CD4-positive, alpha-beta memory T cell (primary cell): ENCODE measurements around the gene TP53BP2. TPM values are rescaled to one million over a fixed set of nuclear protein-coding genes. Genes with fewer than 3 reads are reported as not detected.

Experiments used
- CTCF ChIA-PET: fragments of 350-600 bp; sonication (Branson Sonifier 250); formaldehyde crosslinking; loops from one replicate; lab custom pipeline; 2021; ENCODE audit warnings: inconsistent platforms; ENCODE audit not compliant: partially characterized antibody; lab: Charles Lee
- POLR2A ChIA-PET: fragments of 350-600 bp; sonication (Branson Sonifier 250); formaldehyde crosslinking; loops from one replicate; lab custom pipeline; 2021; ENCODE audit not compliant: partially characterized antibody; lab: Charles Lee
- DNase-seq, 5 donors: peaks; one replicate each; pipeline versions ENCODE4 v3.0.0 to v3.0.0-alpha.2; 2020 to 2022; ENCODE audit warnings: mixed read lengths in 1 of 5
- H3K27ac ChIP-seq: one replicate; pipeline ENCODE4 v1.7.0; 2013; ENCODE audit warnings: low read depth, low read length
- H3K27me3 ChIP-seq: 2 replicates; pipeline ENCODE4 v1.7.0; 2013; ENCODE audit warnings: mild to moderate bottlenecking, low read length, moderate library complexity; ENCODE audit not compliant: insufficient read depth
- H3K36me3 ChIP-seq: 2 replicates; pipeline ENCODE4 v1.7.0; 2013; ENCODE audit warnings: mild to moderate bottlenecking, low read length, moderate library complexity; ENCODE audit not compliant: insufficient read depth
- H3K4me1 ChIP-seq: 2 replicates; pipeline ENCODE4 v1.7.0; 2013; ENCODE audit warnings: mild to moderate bottlenecking, low read length, moderate library complexity; ENCODE audit not compliant: insufficient read depth
- H3K4me3 ChIP-seq, 2 donors: one replicate each; pipeline ENCODE4 v1.7.0; 2013; ENCODE audit warnings: low read length in 2 of 2, mild to moderate bottlenecking in 1 of 2
- H3K9me3 ChIP-seq, 2 donors: one replicate each; pipeline ENCODE4 v1.7.0; 2013; ENCODE audit warnings: low read length in 2 of 2, control low read depth in 1 of 2; ENCODE audit not compliant: control insufficient read depth in 1 of 2
- H3K27ac Mint-ChIP-seq, 7 donors: one replicate each; pipeline ENCODE4 v1.8.0; 2020 to 2021; ENCODE audit warnings: mixed read lengths in 7 of 7, mild to moderate bottlenecking in 6 of 7, inconsistent platforms in 3 of 7, moderate library complexity in 3 of 7
- H3K27me3 Mint-ChIP-seq, 2 donors: one replicate each; pipeline ENCODE4 v1.8.0; 2020 to 2021; ENCODE audit warnings: mixed read lengths in 2 of 2
- H3K36me3 Mint-ChIP-seq, 2 donors: one replicate each; pipeline ENCODE4 v1.8.0; 2020 to 2021; ENCODE audit warnings: mixed read lengths in 2 of 2, inconsistent platforms in 1 of 2, mild to moderate bottlenecking in 1 of 2
- H3K4me1 Mint-ChIP-seq, 4 donors: one replicate each; pipeline ENCODE4 v1.8.0; 2020 to 2021; ENCODE audit warnings: mixed read lengths in 4 of 4, mild to moderate bottlenecking in 1 of 4
- H3K4me3 Mint-ChIP-seq, 8 donors: one replicate each; pipeline ENCODE4 v1.8.0; 2020 to 2021; ENCODE audit warnings: mixed read lengths in 8 of 8, mild to moderate bottlenecking in 7 of 8, moderate library complexity in 6 of 8, inconsistent platforms in 3 of 8
- H3K9me3 Mint-ChIP-seq, 8 donors: one replicate each; pipeline ENCODE4 v1.8.0; 2020 to 2021; ENCODE audit warnings: mixed read lengths in 8 of 8, mild to moderate bottlenecking in 5 of 8, inconsistent platforms in 3 of 8, moderate library complexity in 1 of 8
- intact Hi-C: fragments of 100-400 bp; cut with micrococcal nuclease; formaldehyde crosslinking; loops from one replicate; pipeline ENCODE4 v1.15.1; 2023
- polyA plus RNA-seq, 2 donors: library from polyadenylated mRNA; unstranded; fragments of 300-500 nt; fragmentation: Illumina TruSeq; gene quantifications; one replicate each; pipeline ENCODE4 v1.2.3, GENCODE V29; 2021
- total RNA-seq, 2 experiments: library from RNA; stranded (reverse); gene quantifications; one replicate each; pipeline ENCODE4 v1.2.3, GENCODE V29; 2021

Gene TP53BP2
- total and polyA plus RNA-seq, 4 experiments from 2014 or later = 8.5 to 49.8 (median 33.8) TPM

- H3K9me3 ChIP-seq = no peaks in the 10 kb centered on the region
- H3K27me3 Mint-ChIP-seq = no peaks in the 10 kb centered on the region
- no peaks in the 10 kb centered on the region for H3K27me3 ChIP-seq
- no peak overlapping the region for H3K4me3 ChIP-seq
- no peaks in the 10 kb centered on the region for H3K9me3 Mint-ChIP-seq
- ChIA-PET POLR2A (interaction anchor here (1.0 to 2.4 kb wide), 2 partner anchors 13 to 20 kb away, joined by 3 to 36 read pairs; partner anchors contain the start of gene TP53BP2), CTCF (interaction anchor here (0.7 to 2.6 kb wide), 6 partner anchors 9 to 20 kb away, joined by 3 to 17 read pairs (median 4); partner anchors contain the start of gene TP53BP2)
- H3K4me3 Mint-ChIP-seq = peak overlapping the region in 7 of 8 donors; percentile 43 to 81 (median 70)
- H3K36me3 Mint-ChIP-seq = peaks cover 0 to 3% of the 10 kb centered on the region in 2 donors
- intact Hi-C loops = loop anchor here (1.0 to 2.0 kb wide), 2 partner anchors 13 to 14 kb away; partner anchors contain the start of gene TP53BP2
- peaks cover 69% of the 10 kb centered on the region for H3K4me1 ChIP-seq
- DNase-seq = peak in 1 of 5 donors; percentile 52
- peak overlapping the region; percentile 70 for H3K27ac ChIP-seq
- H3K36me3 ChIP-seq = no peaks in the 10 kb centered on the region
- H3K4me1 Mint-ChIP-seq = peaks cover 17 to 28% (median 22%) of the 10 kb centered on the region in 4 donors
- peak overlapping the region in 4 of 7 donors; percentile 57 to 97 (median 84) for H3K27ac Mint-ChIP-seq
These were observed 13.2 kb downstream of the TP53BP2 start for GRCh38 chr1:223832637-223832943.

- H3K9me3 ChIP-seq = no peaks in the 10 kb centered on the region
- Mint-ChIP-seq H3K4me3 (peak overlapping the region; percentile 43 to 81 (median 66)), H3K4me1 (peaks cover 20 to 30% (median 25%) of the 10 kb centered on the region in 4 donors), H3K27ac (peak overlapping the region in 4 of 7 donors; percentile 57 to 97 (median 84)), H3K36me3 (peaks cover 0 to 3% of the 10 kb centered on the region in 2 donors), H3K9me3 (no peaks in the 10 kb centered on the region), H3K27me3 (no peaks in the 10 kb centered on the region)
- ChIA-PET POLR2A (interaction anchor here (1.0 to 2.4 kb wide), 3 partner anchors 13 to 19 kb away, joined by 3 to 36 read pairs (median 6); partner anchors contain the start of gene TP53BP2), CTCF (interaction anchor here (0.7 to 2.6 kb wide), 8 partner anchors 9 to 21 kb away, joined by 3 to 17 read pairs (median 4); partner anchors contain the start of gene TP53BP2)
- H3K4me3 ChIP-seq = no peak overlapping the region
- no peaks in the 10 kb centered on the region for H3K27me3 ChIP-seq
- H3K4me1 ChIP-seq = peaks cover 69% of the 10 kb centered on the region
- peak overlapping the region; percentile 70 for H3K27ac ChIP-seq
- intact Hi-C loops = loop anchor here (1.0 to 2.0 kb wide), 2 partner anchors 13 kb away; partner anchors contain the start of gene TP53BP2
- H3K36me3 ChIP-seq = no peaks in the 10 kb centered on the region
- DNase-seq = peak; percentile 20 to 54 (median 52)
These were observed 13.8 kb downstream of the TP53BP2 start for GRCh38 chr1:223831755-223832636.

GRCh38 chr1:223829678-223830077 is 16.1 kb downstream of the TP53BP2 start:
- no peaks in the 10 kb centered on the region for H3K27me3 ChIP-seq
- intact Hi-C loops = loop anchor here (5.0 kb wide), 1 partner anchor 52 kb away; no protein-coding TSS in a partner anchor
- Mint-ChIP-seq H3K9me3 (peaks cover 0 to 2% (median 0%) of the 10 kb centered on the region in 8 donors), H3K27me3 (no peaks in the 10 kb centered on the region), H3K4me1 (peaks cover 43 to 51% (median 47%) of the 10 kb centered on the region in 4 donors), H3K27ac (peak overlapping the region in 3 of 7 donors; percentile 3 to 18 (median 5)), H3K4me3 (peak overlapping the region in 1 of 8 donors; percentile 31), H3K36me3 (peaks cover 0 to 3% of the 10 kb centered on the region in 2 donors)
- H3K9me3 ChIP-seq = no peaks in the 10 kb centered on the region
- POLR2A ChIA-PET = interaction anchor here (1.7 kb wide), 1 partner anchor 16 kb away, joined by 10 read pairs; the partner anchor contains the start of gene TP53BP2
- H3K4me3 ChIP-seq = no peak overlapping the region
- H3K27ac ChIP-seq = no peak overlapping the region
- no peak for DNase-seq
- peaks cover 69% of the 10 kb centered on the region for H3K4me1 ChIP-seq
- H3K36me3 ChIP-seq = no peaks in the 10 kb centered on the region
- CTCF ChIA-PET = no interaction called here

GRCh38 chr1:223828162-223828848 is 17.4 kb downstream of the TP53BP2 start:
- H3K27me3 ChIP-seq = no peaks in the 10 kb centered on the region
- intact Hi-C loops = loop anchor here (5.0 kb wide), 1 partner anchor 51 kb away; no protein-coding TSS in a partner anchor
- POLR2A ChIA-PET = no interaction called here
- Mint-ChIP-seq H3K4me3 (no peak overlapping the region), H3K9me3 (peaks cover 0 to 2% (median 0%) of the 10 kb centered on the region in 8 donors), H3K27ac (peak overlapping the region in 1 of 7 donors; percentile 26), H3K36me3 (peaks cover 0 to 3% of the 10 kb centered on the region in 2 donors), H3K27me3 (no peaks in the 10 kb centered on the region), H3K4me1 (peaks cover 57 to 61% (median 58%) of the 10 kb centered on the region in 4 donors)
- peaks cover 69% of the 10 kb centered on the region for H3K4me1 ChIP-seq
- CTCF ChIA-PET = no interaction called here
- no peaks in the 10 kb centered on the region for H3K9me3 ChIP-seq
- no peak for DNase-seq
- no peak overlapping the region for H3K27ac ChIP-seq
- no peaks in the 10 kb centered on the region for H3K36me3 ChIP-seq
- H3K4me3 ChIP-seq = no peak overlapping the region

- no peak for DNase-seq
- H3K9me3 Mint-ChIP-seq = peaks cover 0 to 2% (median 0%) of the 10 kb centered on the region in 8 donors
- H3K9me3 ChIP-seq = no peaks in the 10 kb centered on the region
- peaks cover 65% of the 10 kb centered on the region for H3K4me1 ChIP-seq
- no peaks in the 10 kb centered on the region for H3K36me3 ChIP-seq
- H3K4me3 ChIP-seq = no peak overlapping the region
- no peaks in the 10 kb centered on the region for H3K27me3 ChIP-seq
- H3K27ac ChIP-seq = no peak overlapping the region
- H3K4me3 Mint-ChIP-seq = peak overlapping the region in 2 of 8 donors; percentile 0 to 53
- peak overlapping the region in 3 of 7 donors; percentile 4 to 64 (median 14) for H3K27ac Mint-ChIP-seq
- CTCF ChIA-PET = no interaction called here
- no peaks in the 10 kb centered on the region for H3K27me3 Mint-ChIP-seq
- H3K36me3 Mint-ChIP-seq = peaks cover 0 to 3% of the 10 kb centered on the region in 2 donors
- POLR2A ChIA-PET = no interaction called here
- intact Hi-C loops = loop anchor here (5.0 kb wide), 1 partner anchor 50 kb away; no protein-coding TSS in a partner anchor
- H3K4me1 Mint-ChIP-seq = peaks cover 58 to 64% (median 62%) of the 10 kb centered on the region in 4 donors
These were observed 18.5 kb downstream of the TP53BP2 start for GRCh38 chr1:223827193-223827663.

- Mint-ChIP-seq H3K9me3 (peaks cover 0 to 2% (median 0%) of the 10 kb centered on the region in 8 donors), H3K4me3 (peak overlapping the region in 7 of 8 donors; percentile 7 to 72 (median 58)), H3K36me3 (peaks cover 2 to 8% of the 10 kb centered on the region in 2 donors), H3K27me3 (no peaks in the 10 kb centered on the region), H3K4me1 (peaks cover 51 to 69% (median 61%) of the 10 kb centered on the region in 4 donors), H3K27ac (peak overlapping the region in 5 of 7 donors; percentile 13 to 67 (median 39))
- Histone ChIP-seq H3K27me3 (no peaks in the 10 kb centered on the region), H3K4me1 (peaks cover 57% of the 10 kb centered on the region), H3K27ac (no peak overlapping the region), H3K9me3 (no peaks in the 10 kb centered on the region), H3K36me3 (no peaks in the 10 kb centered on the region), H3K4me3 (no peak overlapping the region)
- ChIA-PET CTCF (interaction anchor here (1.5 to 2.8 kb wide), 2 partner anchors 14 to 19 kb away, joined by 4 to 14 read pairs; partner anchors contain the start of gene TP53BP2), POLR2A (interaction anchor here (0.8 kb wide), 1 partner anchor 301 kb away, joined by 3 read pairs; no protein-coding TSS in a partner anchor)
- DNase-seq = no peak
- intact Hi-C loops = loop anchor here (5.0 kb wide), 1 partner anchor 49 kb away; no protein-coding TSS in a partner anchor
These were observed 19.7 kb downstream of the TP53BP2 start for GRCh38 chr1:223825767-223826748.
